ENCODE measurements around the gene DNAI1.

The DNAI1 gene

GRCh38 chr9:34490760-34491159, 32.2 kb downstream of the DNAI1 start:
- no peak for TF ChIP-seq SIN3A (IDR thresholded peaks at IDR 0.05; ENCODE audit: borderline replicate concordance, insufficient read depth, low read length)
- no peak for TF ChIP-seq TAF1 (IDR thresholded peaks at IDR 0.05; ENCODE audit: borderline replicate concordance, insufficient read depth, low read length)
- no peak for TF ChIP-seq POLR2AphosphoS5 (IDR thresholded peaks at IDR 0.05; ENCODE audit: low read depth, low read length)
- no peak for TF ChIP-seq REST (IDR thresholded peaks at IDR 0.05; ENCODE audit: insufficient read depth in 1 of 2, low read depth in 2 of 2, low read length in 2 of 2)
- TF ChIP-seq FOXP2 (optimal IDR thresholded peaks at IDR 0.05; ENCODE audit: borderline replicate concordance, extremely low read depth, extremely low read length, insufficient read depth): no peak

GRCh38 chr9:34491596-34491995, 33.0 kb downstream of the DNAI1 start:
- TF ChIP-seq POLR2AphosphoS5 (IDR thresholded peaks at IDR 0.05; ENCODE audit: low read depth, low read length) (no peak), SIN3A (IDR thresholded peaks at IDR 0.05; ENCODE audit: borderline replicate concordance, insufficient read depth, low read length) (no peak), FOXP2 (optimal IDR thresholded peaks at IDR 0.05; ENCODE audit: borderline replicate concordance, extremely low read depth, extremely low read length, insufficient read depth) (no peak), REST (IDR thresholded peaks at IDR 0.05; ENCODE audit: insufficient read depth in 1 of 2, low read depth in 2 of 2, low read length in 2 of 2) (no peak), TAF1 (IDR thresholded peaks at IDR 0.05; ENCODE audit: borderline replicate concordance, insufficient read depth, low read length) (no peak)

DNA sequence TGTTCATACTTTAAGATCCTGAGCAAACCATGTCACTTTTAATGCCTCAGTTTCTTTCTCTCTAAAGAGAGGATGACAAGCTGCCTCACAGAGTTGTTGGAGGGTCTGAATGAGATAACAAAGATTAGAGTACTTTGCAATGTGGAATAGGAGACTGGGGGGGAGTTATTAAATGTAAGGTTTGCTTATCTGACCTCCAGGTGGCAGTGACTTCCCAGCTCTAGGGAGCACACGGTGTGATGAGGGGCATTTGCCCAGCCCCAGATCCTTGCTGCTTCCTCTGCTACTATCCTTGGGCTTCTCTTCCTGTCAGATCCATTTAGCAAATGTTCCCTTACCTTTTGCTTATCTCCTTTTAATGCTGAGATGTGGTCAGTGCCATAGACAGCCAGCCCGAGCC, 33.4 kb downstream of the DNAI1 start:
- no peak for TF ChIP-seq POLR2AphosphoS5 (IDR thresholded peaks at IDR 0.05; ENCODE audit: low read depth, low read length)
- TF ChIP-seq FOXP2 (optimal IDR thresholded peaks at IDR 0.05; ENCODE audit: borderline replicate concordance, extremely low read depth, extremely low read length, insufficient read depth): no peak
- no peak for TF ChIP-seq REST (IDR thresholded peaks at IDR 0.05; ENCODE audit: insufficient read depth in 1 of 2, low read depth in 2 of 2, low read length in 2 of 2)
- TF ChIP-seq SIN3A (IDR thresholded peaks at IDR 0.05; ENCODE audit: borderline replicate concordance, insufficient read depth, low read length): no peak
- no peak for TF ChIP-seq TAF1 (IDR thresholded peaks at IDR 0.05; ENCODE audit: borderline replicate concordance, insufficient read depth, low read length)

GRCh38 chr9:34493972-34494535, 35.4 kb downstream of the DNAI1 start:
- TF ChIP-seq TAF1 (IDR thresholded peaks at IDR 0.05; ENCODE audit: borderline replicate concordance, insufficient read depth, low read length) (no peak), SIN3A (IDR thresholded peaks at IDR 0.05; ENCODE audit: borderline replicate concordance, insufficient read depth, low read length) (no peak), REST (IDR thresholded peaks at IDR 0.05; ENCODE audit: insufficient read depth in 1 of 2, low read depth in 2 of 2, low read length in 2 of 2) (peak; percentile 98 to 99)

Data from PFSK-1 (cell line).